GM19351 (cell line): Measurements from ENCODE around the gene BCAS4.
"Not testable (repeated sequence)": the region's sequence is repeated elsewhere in the genome, so short reads cannot be mapped to it uniquely, and the experiment has no call there.

Experiments used
- ATAC-seq: cut with Tn5 transposase; IDR thresholded peaks from one replicate; pipeline ENCODE4 v1.9.1; 2021; ENCODE audit warnings: mild to moderate bottlenecking, moderate library complexity; ENCODE audit not compliant: unreplicated experiment

The BCAS4 gene

GRCh38 chr20:50771419-50772080, 23.3 kb upstream of the BCAS4 start:
- not testable (repeated sequence) for ATAC-seq

DNA sequence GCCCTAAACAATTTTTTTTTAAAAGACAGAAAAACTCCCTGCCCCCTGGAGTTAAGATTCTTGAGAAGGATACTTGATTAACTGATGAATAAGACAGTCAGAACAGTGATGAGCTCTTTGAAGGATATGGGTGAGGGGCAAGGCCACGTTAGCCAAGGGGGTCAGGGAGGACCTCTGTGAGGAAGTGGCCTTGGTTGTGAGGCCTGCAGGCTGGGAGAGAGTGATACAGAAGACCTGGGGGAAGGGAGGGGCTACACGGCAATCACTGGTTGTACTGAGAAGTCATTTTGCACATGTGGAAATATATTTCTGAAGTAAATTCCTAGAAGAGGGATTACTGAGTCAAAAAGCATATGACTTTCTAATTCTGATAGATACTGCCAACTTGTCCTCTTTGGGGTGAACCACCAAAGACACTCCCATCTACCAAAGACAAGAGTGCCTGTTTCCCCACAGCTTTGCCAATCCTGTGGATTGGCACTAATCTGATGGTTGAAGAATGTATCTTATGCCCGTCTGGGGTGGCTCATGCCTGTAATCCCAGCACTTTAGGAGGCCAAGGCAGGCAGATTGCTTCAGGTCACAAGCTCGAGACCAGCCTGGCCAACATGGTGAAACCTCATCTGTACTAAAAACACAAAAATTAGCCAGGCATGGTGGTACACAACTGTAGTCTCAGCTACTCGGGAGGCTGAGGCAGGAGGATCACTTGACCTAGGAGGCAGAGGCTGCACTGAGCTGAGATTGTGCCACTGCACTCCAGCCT, 22.3 kb upstream of the BCAS4 start:
- ATAC-seq = no peak

- no peak for ATAC-seq
Observed at GRCh38 chr20:50774515-50774914, 20.3 kb upstream of the BCAS4 start.

- no peak for ATAC-seq
Observed at GRCh38 chr20:50776122-50776817, 18.6 kb upstream of the BCAS4 start.

DNA sequence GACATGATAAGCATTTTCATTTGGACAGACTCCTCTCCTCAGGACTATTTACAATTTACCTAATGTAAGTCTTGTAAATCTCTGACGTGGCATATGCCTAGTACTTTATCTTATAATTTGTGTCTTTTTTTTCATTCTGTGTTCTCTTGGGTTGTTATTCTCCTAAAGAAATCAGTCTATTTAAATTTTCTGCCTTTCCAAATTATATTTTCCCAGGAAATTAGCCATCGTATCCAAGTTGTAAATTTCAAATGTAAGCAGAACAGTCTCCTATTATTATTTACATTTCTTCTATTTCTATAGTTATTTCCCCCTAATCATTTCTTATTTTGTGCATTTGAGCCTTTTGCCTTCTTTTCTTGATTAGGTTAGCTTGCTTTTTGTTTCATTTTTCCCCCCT, 17.5 kb upstream of the BCAS4 start:
- no peak for ATAC-seq

GRCh38 chr20:50778994-50779393, 15.9 kb upstream of the BCAS4 start:
- ATAC-seq = not testable (repeated sequence)

DNA sequence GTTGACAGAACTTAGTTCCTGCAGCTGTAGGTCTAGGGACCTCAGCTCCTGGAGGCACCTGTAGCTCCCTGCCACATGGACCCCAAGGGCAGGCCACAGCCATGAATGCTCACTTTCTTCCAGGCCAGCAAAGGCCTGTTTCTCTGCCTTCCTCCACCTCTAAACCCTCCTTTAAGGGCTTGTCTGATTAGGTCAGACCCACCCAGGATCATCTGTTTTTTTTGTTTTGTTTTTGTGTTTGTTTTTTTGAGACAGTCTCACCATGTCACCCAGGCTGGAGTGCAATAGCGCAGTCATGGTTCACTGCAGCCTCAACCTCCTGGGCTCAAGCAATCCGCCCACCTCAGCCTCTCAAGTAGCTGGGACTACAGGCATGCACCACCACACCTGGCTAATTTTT, 11.5 kb upstream of the BCAS4 start:
- no peak for ATAC-seq

GRCh38 chr20:50783903-50784302, 11.0 kb upstream of the BCAS4 start:
- no peak for ATAC-seq

- no peak for ATAC-seq
Observed at GRCh38 chr20:50784464-50784863, 10.4 kb upstream of the BCAS4 start.

- ATAC-seq = no peak
Observed at GRCh38 chr20:50786703-50787102, 8.2 kb upstream of the BCAS4 start.

DNA sequence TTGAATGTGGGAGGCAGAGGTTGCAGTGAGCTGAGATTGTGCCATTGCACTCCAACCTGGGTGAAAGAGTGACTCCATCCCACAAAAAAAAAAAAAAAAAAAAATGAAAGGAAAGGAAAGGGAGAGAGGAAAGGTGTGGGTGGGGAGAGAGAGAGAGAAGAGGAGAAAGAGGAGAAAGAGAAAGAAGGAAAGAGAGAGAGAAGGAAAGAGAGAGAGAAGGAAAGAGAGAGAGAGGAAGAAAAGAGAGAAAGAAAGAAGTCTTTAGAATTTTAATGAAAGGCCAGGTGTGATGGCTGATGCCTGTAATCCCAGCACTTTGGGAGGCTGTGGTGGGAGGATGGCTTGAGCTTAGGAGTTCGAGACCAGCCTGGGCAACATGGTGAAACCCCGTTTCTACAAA, 7.7 kb upstream of the BCAS4 start:
- ATAC-seq = no peak

DNA sequence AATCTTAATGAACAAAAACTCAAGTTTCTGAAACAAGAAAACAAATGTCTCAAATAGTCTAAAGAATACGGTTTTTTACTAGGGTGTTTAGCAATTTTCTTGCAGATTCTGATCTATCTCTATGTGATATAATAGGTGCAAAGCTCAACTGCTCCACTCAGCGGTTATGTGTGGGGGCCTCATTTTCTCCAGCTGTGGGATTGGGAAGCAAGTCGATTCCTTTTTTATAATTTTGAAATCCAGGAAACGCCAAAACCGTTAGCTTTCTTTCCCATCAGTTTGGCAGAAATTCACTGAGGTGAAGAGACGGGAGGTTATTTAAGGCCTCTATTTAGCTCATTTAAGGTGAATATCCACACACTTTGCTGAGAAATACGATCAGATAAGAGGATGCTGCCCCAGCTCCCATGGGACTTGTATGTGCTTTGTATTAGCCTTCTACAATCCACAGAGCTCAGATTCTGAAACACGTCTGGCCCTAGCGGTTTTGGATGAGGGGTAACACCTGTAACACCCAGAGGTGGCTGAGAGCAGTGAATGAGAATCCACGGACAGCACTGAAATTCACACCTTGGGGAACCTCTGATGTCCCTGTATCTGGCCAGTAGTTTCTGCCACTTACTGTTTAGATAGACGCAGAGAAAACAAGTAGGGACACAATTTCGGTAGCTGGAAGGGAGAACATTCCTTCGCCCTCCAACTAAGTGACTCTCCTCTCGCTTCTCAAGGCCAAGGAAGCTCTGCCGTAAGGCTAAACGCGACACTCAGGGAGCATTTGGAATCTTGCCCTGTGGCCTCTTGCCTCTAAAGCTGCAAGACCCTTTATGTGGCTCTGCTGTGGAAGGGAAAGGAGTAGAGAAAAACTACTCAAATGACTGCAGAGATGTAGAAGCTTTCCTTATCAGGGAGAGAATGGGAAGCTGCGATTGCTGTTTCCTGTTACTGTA, 6.5 kb upstream of the BCAS4 start:
- no peak for ATAC-seq

- ATAC-seq = no peak
Observed at GRCh38 chr20:50789968-50790650, 4.8 kb upstream of the BCAS4 start.

DNA sequence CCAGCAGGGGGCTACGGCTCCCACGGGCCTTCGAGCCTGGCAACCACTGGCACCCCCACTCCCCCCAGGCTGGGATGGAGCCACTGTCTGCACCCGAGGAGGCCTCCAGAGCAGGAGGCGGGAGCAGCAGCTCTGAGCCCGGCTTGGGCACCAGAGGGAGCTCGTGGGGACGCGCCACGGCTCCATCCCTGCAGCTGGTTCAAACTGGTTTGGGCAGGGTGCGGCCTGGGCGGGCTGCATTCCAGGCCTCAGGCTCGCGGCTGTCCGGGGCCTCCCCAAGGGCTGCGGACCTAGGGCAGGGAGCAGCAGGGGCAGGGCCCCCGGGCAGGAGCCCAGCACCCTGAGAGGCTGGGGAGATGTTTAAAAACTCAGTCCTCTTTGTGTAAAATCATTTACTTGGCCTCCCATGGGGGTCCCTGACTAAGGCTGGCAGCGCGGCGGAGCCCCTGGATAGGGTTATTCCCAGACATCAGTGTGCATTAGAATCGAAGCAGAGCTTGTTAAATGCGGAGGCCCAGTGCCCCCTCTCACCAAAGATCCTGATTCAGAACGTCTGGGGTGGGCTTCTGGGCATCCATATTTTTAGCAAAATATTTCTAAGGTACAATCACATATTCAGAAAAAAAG, 4.1 kb upstream of the BCAS4 start:
- ATAC-seq = peak; percentile 69

GRCh38 chr20:50792708-50793574, 1.9 kb upstream of the BCAS4 start:
- no peak for ATAC-seq

- ATAC-seq = not testable (repeated sequence)
Observed at GRCh38 chr20:50793575-50794016, 1.3 kb upstream of the BCAS4 start.

DNA sequence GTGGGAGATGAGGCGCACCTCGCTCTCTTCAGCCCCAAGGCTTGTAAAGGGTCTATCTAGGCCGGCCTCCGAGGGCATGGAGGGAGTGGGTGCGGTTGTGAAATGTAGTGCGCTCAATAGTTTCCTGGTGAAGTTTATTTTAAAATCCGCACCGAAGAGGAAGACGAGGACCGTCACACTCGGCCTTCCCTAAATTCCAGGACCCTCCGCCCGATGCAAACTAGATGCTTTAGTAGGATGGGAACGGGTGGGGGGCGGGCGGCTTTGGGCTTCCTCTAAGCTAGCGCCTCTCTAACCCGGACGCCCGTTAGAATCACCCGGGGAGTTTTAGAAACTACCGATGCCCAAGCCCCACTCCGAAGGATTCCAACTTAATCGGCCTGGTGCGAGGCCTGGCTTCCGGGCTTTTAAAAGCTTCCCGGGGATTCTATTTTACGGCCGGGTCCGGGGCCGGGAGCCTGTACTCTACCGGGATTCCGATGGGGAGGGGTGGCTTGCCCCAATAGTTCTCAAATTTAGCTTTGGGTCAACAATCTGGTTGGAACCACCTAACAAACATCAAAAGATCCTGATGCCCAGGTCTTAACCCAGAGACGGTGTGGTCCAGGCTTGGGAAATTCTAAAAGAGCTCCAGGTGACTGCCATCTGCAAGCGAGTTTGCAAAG, 548 bp upstream of the BCAS4 start:
- ATAC-seq = no peak

DNA sequence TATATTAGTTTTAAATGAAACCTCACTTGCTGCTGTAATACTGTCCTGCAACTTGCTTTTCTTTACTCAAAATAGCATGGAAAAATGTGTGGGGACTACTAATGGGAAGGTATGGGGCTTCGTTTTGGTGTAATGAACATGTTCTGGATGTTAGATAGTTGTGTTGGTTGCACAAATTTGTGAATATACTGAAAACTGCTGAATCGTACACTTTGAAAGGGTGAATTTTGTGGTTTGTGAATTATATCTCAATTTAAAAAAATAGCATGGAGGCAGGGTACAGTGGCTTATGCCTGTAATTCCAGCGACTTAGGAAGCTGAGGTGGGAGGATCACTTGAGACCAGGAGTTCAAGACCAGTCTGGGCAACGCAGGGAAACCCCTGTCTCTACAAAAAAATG, 2.3 kb downstream of the BCAS4 start:
- no peak for ATAC-seq
